Measurements from ENCODE around the gene HP.

HP gene

GRCh38 chr16:72025404-72026114 is 28.7 kb upstream of the HP start:
- no peak for DNase-seq (ENCODE audit: low read depth in 2 of 2)
- no peak for TF ChIP-seq CTCF (IDR thresholded peaks at IDR 0.05; ENCODE audit: low read depth, low read length)
- no peak overlapping the region for H3K4me3 ChIP-seq (replicated peaks in 1 of 2; ENCODE audit: low read depth in 2 of 2, low read length in 2 of 2)

DNA sequence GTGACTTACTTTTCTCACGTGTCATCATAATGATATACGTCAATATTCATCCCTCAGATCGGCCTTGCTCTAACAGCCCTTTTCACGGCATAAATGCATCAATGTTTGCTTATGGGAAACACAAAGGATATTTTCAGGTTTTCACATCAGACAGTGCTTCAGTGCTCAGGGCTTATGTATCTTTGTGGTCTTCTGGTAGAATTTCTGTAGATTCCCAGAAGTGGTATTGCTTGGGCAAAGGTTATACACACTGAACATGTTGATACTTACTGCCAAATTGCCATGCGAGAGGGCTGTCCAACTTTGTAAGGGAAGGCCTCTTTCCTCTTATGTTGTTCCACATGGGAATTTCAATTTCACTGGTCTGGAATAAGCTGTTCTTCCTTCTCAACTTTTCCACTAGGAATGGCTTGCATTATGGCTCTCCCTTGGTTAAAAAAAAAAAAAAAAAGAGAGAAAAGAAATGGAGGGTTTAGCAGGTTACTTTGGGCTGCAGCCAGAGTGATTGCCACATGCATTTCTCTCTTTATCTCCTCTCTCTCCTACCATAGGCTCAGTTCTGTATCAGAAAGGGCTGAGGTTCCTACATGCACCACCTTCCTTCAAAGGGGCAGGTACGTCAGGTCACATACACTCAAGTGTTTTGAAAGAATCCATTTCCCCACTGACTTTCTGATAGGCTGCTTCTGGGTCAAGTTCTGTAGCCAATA is 26.5 kb upstream of the HP start:
- no peak for TF ChIP-seq CTCF (IDR thresholded peaks at IDR 0.05; ENCODE audit: low read depth, low read length)
- DNase-seq (ENCODE audit: low read depth in 2 of 2), result no peak
- H3K4me3 ChIP-seq (replicated peaks in 1 of 2; ENCODE audit: low read depth in 2 of 2, low read length in 2 of 2), result no peak overlapping the region

DNA sequence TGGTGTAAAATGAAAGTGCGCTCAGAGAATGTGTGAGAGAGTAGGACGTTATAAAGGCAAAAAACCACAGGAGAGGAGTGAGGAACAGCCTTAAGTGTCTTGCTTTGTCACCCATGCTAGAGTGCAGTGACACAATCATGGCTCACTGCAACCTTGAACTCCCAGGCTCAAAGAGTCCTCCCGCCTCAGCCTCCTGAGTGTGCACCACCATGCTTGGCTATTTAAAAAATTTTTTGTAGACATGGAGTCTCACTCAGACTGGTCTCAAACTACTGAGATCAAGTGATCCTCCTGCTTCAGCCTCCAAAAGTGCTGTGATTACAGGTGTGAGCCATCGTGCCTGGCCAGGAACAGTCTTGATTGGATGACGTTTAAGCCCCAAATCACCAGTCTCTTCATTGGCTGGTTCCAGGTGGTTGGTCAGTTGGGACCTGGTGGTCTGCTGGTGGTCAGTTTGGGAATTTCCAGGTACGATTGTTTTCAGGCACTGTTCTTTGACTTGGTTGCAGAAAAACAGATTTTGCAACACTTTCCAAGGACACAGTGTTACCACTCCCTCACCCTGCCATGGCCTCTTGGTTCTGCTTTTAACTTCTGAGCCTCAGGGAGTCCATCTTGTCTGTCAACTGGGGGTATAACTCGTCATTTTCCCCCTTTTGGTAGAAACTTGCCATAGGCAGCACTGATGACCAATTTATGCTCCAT is 24.6 kb upstream of the HP start:
- TF ChIP-seq CTCF (IDR thresholded peaks at IDR 0.05; ENCODE audit: low read depth, low read length), result no peak
- DNase-seq (ENCODE audit: low read depth in 2 of 2), result no peak
- H3K4me3 ChIP-seq (replicated peaks in 1 of 2; ENCODE audit: low read depth in 2 of 2, low read length in 2 of 2), result no peak overlapping the region

DNA sequence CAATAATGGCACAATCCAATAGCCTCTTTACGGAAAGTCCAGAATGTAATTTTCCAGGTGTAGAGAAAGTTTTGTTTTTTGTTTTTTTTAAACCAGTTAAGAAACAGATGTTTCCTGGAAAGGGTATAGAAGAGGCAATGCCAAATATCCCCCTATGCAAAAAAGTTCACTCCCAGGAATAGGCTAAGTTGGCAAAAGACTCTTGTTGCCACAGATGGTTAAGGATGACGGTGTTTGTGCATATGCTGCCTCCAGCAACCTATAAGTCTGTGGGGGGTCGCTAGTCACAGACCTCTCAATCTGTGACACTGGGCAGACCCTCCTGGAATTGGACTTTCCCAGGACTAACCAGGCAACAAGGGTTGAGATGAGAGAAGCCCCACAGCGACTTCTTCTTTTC is 20.9 kb upstream of the HP start:
- DNase-seq (ENCODE audit: low read depth in 2 of 2), result no peak
- TF ChIP-seq CTCF (IDR thresholded peaks at IDR 0.05; ENCODE audit: low read depth, low read length), result no peak
- no peak overlapping the region for H3K4me3 ChIP-seq (replicated peaks in 1 of 2; ENCODE audit: low read depth in 2 of 2, low read length in 2 of 2)

- DNase-seq (ENCODE audit: low read depth in 2 of 2), result no peak
- no peak for TF ChIP-seq CTCF (IDR thresholded peaks at IDR 0.05; ENCODE audit: low read depth, low read length)
- H3K4me3 ChIP-seq (replicated peaks in 1 of 2; ENCODE audit: low read depth in 2 of 2, low read length in 2 of 2), result no peak overlapping the region
Observed at GRCh38 chr16:72036098-72036497, 18.2 kb upstream of the HP start.

GRCh38 chr16:72042157-72042660 is 12.1 kb upstream of the HP start:
- peak in 1 of 2 donors; percentile 16 for DNase-seq (ENCODE audit: low read depth in 2 of 2)
- TF ChIP-seq CTCF (IDR thresholded peaks at IDR 0.05; ENCODE audit: low read depth, low read length), result no peak
- no peak overlapping the region for H3K4me3 ChIP-seq (replicated peaks in 1 of 2; ENCODE audit: low read depth in 2 of 2, low read length in 2 of 2)

Measured in cardiac fibroblast (primary cell).